Measurements from ENCODE around the gene CNR2. TPM values are rescaled to one million over a fixed set of nuclear protein-coding genes. Genes with fewer than 3 reads are reported as not detected.
"Not testable (repeated sequence)": the region's sequence is repeated elsewhere in the genome, so short reads cannot be mapped to it uniquely, and the experiment has no call there.

Gene CNR2
- total RNA-seq, 1 donor from 2014 or later, result 0.12 TPM

GRCh38 chr1:23827717-23828116 is 85.4 kb downstream of the CNR2 start:
- no peak for ATAC-seq

DNA sequence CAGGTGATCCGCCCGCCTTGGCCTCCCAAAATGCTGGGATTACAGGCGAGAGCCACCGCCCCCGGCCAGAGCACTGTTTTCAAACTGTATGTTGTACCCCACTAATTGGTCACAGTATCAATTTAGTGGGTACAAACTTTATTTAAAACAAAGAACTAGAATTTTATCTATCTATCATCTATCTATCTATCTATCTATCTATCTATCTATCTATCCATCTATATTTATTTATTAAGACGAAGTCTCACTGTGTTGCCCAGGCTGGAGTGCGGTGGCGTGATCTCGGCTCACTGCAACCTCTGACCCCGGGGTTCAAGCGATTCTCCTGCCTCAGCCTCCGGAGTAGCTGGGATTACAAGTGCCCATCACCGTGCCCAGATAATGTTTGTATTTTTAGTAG is 86.6 kb downstream of the CNR2 start:
- not testable (repeated sequence) for ATAC-seq

DNA sequence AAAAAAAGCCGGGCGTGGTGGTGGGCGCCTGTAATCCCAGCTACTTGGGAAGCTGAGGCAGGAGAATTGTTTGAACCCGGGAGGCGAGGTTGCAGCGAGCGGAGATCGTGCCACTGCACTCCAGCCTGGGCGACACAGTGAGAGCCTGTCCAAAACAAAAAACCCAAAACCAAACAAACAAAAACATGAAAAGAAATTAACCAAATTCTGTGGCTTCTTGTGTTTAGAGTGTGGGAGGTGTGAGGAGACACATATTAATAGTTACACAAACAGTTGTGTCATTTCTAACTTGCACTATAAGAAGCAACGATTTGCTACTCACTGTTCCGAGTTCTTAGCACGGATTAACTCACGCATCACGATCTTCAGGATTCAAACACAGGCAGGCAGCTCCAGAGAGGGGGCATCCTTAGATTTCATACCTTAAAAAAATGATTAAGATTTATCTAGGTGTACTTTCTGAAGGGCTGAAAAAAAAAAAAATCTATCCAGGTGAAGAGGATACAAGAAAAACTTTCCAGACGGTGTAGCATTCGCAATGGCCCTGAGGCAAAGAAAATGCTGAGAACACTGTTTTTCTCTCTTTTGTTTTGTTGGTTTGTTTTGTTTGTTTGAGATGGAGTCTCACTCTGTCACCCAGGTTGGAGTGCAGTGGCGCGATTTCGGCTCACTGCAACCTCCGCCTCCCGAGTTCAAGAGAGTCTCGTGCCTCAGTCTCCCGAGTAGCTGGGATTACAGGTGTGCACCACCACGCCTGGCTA is 87.2 kb downstream of the CNR2 start:
- ATAC-seq, result no peak

DNA sequence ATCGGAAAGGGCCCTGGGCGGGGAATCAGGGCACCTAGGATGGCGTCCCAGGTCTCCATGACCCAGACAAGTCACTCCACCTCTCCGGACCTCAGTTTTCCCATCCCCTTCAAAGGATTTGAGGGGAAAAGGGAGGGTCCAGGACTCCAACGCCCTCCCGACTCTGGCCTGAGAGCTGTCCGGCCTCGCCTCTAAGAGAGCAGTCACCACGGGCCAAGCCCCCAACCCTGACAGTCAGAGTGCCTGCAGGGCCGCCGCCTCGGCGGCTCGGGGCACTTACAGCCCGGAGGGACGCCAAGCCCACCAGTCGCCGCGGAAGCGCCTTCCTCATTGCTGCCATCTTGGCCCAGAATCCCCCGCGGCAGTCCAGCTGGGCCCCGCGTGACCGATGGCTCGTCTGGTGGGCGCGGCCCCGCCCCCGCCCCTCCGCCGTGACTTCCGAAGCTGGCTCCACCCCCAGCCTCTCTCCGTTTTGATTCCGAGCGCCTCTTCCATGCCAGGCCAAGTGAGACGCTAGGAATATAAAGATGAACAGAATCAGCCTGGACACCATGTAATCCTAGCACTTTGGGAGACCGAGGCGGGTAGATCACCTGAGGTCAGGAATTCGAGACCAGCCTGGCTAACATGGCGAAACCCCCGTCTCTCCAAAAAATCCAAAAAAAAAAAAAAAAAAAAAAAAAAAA is 87.9 kb downstream of the CNR2 start, which contains the start of gene HMGCL:
Gene HMGCL, minus strand, starts transcription at position 354 of the 686 bp plus-strand sequence. Its CDS starts 14 bp downstream, at position 340.
- ATAC-seq, result peak; percentile 95

- ATAC-seq, result no peak
Observed at GRCh38 chr1:23824711-23825075, 88.5 kb downstream of the CNR2 start.

- ATAC-seq, result no peak
Observed at GRCh38 chr1:23823767-23824166, 89.4 kb downstream of the CNR2 start.

Other genes with a start within 250 kb of the CNR2 start
- gene RPL11, start 221.6 kb downstream of the CNR2 start, total RNA-seq, result 1,140 TPM
- 35.1 TPM for gene ELOA, start 169.9 kb downstream of the CNR2 start, total RNA-seq
- gene PITHD1, start 134.9 kb downstream of the CNR2 start, total RNA-seq, result 63.8 TPM
- gene LYPLA2, start 122.2 kb downstream of the CNR2 start, total RNA-seq, result 48.9 TPM
- gene GALE, start 112.6 kb downstream of the CNR2 start, total RNA-seq, result 61.6 TPM
- 28.2 TPM for gene HMGCL, start 87.9 kb downstream of the CNR2 start, total RNA-seq
- 7.7 TPM for gene FUCA1, start 45.1 kb downstream of the CNR2 start, total RNA-seq
- 47.8 TPM for gene PNRC2, start 46.5 kb upstream of the CNR2 start, total RNA-seq
- 48.5 TPM for gene SRSF10, start 67.0 kb upstream of the CNR2 start, total RNA-seq
- gene MYOM3, start 198.8 kb upstream of the CNR2 start, total RNA-seq, result 0.88 TPM
- gene IL22RA1, start 229.8 kb upstream of the CNR2 start, total RNA-seq, result 10.7 TPM